ENCODE data around the gene SPIN3.

- TF ChIP-seq ATF3 (IDR thresholded peaks at IDR 0.05) (no peak), MAX (IDR thresholded peaks at IDR 0.05) (no peak), GABPA (IDR thresholded peaks at IDR 0.05 in 1 of 2, conservative IDR thresholded peaks at IDR 0.05 in 1 of 2) (no peak), HNF4G (IDR thresholded peaks at IDR 0.05) (no peak), JUND (IDR thresholded peaks at IDR 0.05) (no peak), YY1 (IDR thresholded peaks at IDR 0.05) (no peak), TAF1 (conservative IDR thresholded peaks at IDR 0.05) (no peak), SP1 (IDR thresholded peaks at IDR 0.05) (no peak), RAD21 (IDR thresholded peaks at IDR 0.05) (no peak)
- TF ChIP-seq, protein P1, sequence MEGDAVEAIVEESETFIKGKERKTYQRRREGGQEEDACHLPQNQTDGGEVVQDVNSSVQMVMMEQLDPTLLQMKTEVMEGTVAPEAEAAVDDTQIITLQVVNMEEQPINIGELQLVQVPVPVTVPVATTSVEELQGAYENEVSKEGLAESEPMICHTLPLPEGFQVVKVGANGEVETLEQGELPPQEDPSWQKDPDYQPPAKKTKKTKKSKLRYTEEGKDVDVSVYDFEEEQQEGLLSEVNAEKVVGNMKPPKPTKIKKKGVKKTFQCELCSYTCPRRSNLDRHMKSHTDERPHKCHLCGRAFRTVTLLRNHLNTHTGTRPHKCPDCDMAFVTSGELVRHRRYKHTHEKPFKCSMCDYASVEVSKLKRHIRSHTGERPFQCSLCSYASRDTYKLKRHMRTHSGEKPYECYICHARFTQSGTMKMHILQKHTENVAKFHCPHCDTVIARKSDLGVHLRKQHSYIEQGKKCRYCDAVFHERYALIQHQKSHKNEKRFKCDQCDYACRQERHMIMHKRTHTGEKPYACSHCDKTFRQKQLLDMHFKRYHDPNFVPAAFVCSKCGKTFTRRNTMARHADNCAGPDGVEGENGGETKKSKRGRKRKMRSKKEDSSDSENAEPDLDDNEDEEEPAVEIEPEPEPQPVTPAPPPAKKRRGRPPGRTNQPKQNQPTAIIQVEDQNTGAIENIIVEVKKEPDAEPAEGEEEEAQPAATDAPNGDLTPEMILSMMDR (IDR thresholded peaks at IDR 0.05; ENCODE audit: low read depth, low read length, missing input control), result no peak
- TF ChIP-seq, protein P2, sequence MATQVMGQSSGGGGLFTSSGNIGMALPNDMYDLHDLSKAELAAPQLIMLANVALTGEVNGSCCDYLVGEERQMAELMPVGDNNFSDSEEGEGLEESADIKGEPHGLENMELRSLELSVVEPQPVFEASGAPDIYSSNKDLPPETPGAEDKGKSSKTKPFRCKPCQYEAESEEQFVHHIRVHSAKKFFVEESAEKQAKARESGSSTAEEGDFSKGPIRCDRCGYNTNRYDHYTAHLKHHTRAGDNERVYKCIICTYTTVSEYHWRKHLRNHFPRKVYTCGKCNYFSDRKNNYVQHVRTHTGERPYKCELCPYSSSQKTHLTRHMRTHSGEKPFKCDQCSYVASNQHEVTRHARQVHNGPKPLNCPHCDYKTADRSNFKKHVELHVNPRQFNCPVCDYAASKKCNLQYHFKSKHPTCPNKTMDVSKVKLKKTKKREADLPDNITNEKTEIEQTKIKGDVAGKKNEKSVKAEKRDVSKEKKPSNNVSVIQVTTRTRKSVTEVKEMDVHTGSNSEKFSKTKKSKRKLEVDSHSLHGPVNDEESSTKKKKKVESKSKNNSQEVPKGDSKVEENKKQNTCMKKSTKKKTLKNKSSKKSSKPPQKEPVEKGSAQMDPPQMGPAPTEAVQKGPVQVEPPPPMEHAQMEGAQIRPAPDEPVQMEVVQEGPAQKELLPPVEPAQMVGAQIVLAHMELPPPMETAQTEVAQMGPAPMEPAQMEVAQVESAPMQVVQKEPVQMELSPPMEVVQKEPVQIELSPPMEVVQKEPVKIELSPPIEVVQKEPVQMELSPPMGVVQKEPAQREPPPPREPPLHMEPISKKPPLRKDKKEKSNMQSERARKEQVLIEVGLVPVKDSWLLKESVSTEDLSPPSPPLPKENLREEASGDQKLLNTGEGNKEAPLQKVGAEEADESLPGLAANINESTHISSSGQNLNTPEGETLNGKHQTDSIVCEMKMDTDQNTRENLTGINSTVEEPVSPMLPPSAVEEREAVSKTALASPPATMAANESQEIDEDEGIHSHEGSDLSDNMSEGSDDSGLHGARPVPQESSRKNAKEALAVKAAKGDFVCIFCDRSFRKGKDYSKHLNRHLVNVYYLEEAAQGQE (IDR thresholded peaks at IDR 0.05), result no peak
These were observed 718 bp downstream of the SPIN3 start for GRCh38 chrX:56994375-56995270.

Measured in liver (tissue), 3 donors.